H54 (cell line): ENCODE data around the gene TMPRSS13.
A peak's percentile ranks its signal among the peaks of the same experiment; 100 is the strongest.
"Not testable (repeated sequence)": the region's sequence is repeated elsewhere in the genome, so short reads cannot be mapped to it uniquely, and the experiment has no call there.

Experiments
- DNase-seq: peaks from one replicate; pipeline ENCODE4 v3.0.0; 2011; ENCODE audit warnings: low spot score, mixed read lengths; ENCODE audit not compliant: insufficient read length
- FAIRE-seq: peaks from 3 replicates; lab custom pipeline; 2011; peaks lifted over from hg19 to GRCh38; lab: Jason Lieb, UNC
- POLR2A ChIP-seq: IDR thresholded peaks from 2 replicates; pipeline ENCODE4 v1.6.1; 2011; ENCODE audit warnings: low read depth, mild to moderate bottlenecking, low read length

The TMPRSS13 gene

DNA sequence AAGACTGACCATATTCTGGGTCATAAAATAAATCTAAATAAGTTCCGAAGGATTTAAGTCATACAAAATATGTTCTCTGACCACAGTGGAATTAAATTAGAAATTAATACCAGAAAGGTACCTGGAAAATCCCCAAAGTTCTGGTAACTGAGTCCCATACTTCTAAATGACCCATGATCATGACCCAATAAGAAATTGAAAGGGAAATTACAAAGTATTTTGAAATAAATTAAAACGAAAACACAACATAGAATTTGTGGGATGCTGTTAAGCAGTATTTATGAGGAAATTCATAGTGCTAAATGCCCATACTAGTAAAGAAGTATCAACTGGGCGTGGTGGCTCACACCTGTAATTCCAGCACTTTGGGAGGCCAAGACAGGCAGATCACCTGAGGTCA lies 33.6 kb upstream of the TMPRSS13 start:
- no peak for TF ChIP-seq POLR2A
- FAIRE-seq = no peak
- no peak for DNase-seq

GRCh38 chr11:117961896-117962295 lies 32.7 kb upstream of the TMPRSS13 start:
- FAIRE-seq (no peak), DNase-seq (no peak)
- TF ChIP-seq POLR2A = no peak

DNA sequence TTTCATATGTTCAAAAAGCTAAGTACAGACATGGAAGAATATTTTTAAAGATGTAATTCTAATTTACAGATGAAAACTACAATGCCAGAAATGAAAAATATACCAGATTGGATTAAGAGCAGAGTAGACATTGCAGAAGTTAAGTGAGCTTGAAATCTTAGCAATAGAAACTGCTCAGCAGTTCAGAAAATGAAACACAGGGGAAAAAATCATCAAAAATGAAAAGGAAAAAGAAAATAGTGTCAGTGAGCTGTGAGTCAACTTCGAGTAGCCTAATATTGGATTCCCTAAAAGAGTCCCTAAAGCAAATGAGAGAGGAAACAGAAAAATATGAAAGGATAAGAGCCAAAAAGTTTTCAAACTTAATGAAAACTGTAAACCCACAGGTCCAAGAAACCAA lies 31.2 kb upstream of the TMPRSS13 start:
- FAIRE-seq (no peak), DNase-seq (no peak)
- TF ChIP-seq POLR2A = no peak

DNA sequence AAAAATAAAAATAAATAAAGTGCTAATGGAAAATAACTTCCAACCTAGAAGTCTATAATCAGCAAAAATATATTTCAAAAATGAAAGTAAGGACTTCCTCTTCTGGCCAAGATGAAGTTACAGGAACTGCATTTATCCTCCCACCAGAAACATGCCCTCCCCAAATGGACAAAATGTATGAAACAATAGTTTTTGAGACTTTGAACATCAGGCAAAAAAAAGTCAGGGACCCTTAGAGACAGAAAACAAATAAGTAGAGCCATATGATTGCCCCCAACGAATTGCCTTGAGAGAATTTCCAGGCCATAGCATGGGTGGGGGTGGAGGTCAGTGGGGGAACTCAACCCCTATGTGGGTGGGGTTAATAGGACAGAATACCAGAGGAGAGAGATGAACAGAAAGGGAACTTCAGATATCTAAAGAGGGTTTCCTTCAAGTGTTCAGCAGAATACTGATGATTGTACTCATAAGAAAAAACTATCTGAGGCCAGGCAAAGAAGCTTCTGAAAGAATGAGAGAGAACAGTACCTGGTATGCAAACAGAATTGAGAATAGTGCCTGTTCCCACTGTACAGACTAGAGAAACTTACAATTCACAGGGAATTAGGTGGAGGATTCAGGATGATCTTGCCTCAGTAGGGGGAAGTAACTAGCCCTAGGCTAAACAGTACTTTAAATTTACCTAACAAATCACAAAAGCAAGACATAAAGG lies 30.4 kb upstream of the TMPRSS13 start:
- DNase-seq (no peak), FAIRE-seq (no peak)
- TF ChIP-seq POLR2A = no peak

DNA sequence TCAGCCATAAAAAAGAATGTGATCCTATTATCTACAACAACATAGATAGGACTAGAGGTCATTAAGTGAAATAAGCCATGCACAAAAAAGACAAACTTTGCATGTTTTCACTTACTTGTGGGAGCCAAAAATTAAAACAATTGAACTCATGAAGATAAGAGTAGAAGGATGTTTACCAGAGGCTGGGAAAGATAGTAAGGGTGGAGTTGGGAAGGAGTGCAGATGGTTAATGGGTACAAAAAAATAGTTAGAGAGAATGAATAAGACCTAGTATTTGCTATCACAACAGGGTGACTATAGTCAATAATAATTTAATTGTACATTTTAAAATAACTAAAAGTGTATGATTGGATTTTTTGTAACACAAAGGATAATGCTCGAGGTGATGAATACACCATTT lies 29.7 kb upstream of the TMPRSS13 start:
- DNase-seq = no peak
- TF ChIP-seq POLR2A = no peak
- FAIRE-seq = no peak

DNA sequence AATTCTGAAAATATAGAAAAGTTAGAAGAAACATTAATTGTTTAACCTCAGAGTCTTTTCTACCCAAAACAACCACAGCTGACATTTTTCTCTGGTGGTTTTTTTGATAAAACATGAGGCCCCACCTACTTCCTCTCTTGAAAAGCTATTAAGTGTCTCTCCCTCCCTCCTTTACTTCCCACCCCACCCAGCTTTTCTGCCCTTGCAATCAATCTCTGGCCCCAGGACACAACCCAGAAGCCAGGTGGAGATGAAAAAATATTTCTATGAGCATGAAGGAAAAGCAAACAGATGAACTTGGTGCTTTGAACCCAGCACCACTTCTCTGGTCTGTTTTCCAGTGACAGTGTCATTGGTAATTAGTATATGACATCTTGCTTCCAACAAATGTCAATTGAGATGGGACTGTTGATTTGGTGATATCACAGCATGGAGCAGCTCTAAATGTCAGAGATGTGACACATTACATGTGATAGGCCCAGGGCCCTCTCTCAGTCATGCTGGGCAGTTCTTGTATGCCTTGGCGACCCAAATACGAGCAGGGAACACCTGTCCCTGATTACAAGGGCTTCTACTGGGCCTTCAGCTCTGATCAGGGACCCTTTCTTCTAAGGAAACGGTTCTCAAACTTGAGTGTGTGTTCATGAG lies 23.9 kb upstream of the TMPRSS13 start:
- DNase-seq (no peak), FAIRE-seq (no peak)
- no peak for TF ChIP-seq POLR2A

DNA sequence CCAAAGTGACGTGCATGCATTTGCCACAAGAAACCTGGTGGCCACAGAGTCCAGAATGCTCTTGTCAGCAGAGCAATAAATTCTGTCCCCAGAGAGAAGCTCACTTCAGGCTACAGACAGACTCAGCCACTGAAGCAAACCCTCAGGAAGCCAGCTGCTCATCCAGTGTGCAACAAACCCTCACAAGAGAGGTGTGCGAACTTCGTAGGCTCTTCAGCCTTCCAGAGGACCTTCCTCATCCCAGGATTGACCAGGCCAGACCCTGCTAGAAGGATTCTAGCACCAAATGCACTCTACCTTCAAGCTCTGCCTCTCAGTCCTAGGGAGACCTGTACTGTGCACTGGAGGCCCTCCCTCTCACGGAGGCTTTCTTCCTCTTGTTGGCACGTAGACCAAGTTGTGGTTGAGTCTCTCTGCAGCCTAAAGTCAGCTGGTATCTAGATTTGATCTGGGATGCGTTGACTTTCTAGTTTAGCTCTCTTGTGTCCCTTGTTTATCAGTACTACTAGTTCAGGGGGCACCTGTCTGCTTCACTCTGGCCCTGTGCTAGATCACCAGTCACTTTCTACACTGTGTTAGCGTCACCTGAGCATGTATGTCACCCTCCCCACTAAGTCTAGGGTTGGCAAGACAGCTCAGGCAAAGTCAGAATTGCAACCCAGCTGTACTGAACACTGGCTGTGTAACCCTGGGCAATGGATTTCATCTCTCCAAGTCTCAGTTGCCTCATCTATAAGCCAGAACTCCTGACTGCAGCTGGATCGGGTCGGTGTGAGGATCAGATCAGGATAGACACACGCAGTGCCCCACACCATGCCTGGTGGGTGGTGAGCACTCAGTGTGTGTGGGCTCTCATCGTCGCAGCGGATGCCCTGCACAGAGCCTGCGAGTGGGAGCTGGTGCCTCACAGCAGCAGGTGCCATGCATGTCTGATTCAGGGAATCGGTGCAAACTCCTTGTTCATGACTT lies 22.1 kb upstream of the TMPRSS13 start:
- TF ChIP-seq POLR2A = no peak
- FAIRE-seq (no peak), DNase-seq (no peak)

- FAIRE-seq (no peak), DNase-seq (no peak)
- TF ChIP-seq POLR2A = no peak
These were observed 21.1 kb upstream of the TMPRSS13 start for GRCh38 chr11:117950301-117950700.

DNA sequence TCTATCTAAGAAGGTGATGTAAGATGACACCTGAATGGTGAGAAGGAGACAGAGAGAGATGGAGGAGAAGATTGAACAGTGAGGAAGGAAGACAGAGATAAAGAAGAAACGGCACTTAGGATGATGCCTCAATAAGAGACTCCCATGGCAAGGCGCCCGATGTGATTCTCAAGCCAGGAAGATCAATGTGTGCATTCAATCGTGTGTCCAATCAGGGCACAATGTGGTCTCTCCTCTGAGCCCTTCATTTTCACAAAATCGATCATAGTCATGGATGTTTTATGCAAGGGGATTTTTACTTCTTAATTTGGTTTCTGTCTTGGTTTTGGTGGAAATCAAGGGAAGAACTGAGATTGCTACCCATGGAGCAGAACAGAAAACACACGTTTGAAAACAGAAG lies 19.9 kb upstream of the TMPRSS13 start:
- DNase-seq (no peak), FAIRE-seq (no peak)
- no peak for TF ChIP-seq POLR2A

DNA sequence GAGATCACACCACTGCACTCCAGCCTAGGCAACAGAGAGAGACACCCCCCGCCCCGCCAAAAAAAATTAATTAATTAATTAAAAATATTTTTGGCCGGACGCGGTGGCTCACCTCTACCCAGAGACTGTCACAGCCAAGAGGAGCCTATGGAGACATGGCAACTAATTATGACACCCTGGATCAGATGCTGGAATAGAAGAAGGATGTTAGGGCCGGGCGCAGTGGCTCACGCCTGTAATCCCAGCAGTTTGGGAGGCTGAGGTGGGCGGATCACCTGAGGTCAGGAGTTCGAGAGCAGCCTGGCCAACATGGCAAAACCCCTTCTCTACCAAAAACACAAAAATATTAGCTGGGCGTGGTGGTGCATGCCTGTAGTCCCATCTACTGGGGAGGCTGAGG lies 19.3 kb upstream of the TMPRSS13 start:
- FAIRE-seq, DNase-seq: not testable (repeated sequence)

GRCh38 chr11:117947751-117948150 lies 18.5 kb upstream of the TMPRSS13 start:
- FAIRE-seq, DNase-seq: not testable (repeated sequence)

DNA sequence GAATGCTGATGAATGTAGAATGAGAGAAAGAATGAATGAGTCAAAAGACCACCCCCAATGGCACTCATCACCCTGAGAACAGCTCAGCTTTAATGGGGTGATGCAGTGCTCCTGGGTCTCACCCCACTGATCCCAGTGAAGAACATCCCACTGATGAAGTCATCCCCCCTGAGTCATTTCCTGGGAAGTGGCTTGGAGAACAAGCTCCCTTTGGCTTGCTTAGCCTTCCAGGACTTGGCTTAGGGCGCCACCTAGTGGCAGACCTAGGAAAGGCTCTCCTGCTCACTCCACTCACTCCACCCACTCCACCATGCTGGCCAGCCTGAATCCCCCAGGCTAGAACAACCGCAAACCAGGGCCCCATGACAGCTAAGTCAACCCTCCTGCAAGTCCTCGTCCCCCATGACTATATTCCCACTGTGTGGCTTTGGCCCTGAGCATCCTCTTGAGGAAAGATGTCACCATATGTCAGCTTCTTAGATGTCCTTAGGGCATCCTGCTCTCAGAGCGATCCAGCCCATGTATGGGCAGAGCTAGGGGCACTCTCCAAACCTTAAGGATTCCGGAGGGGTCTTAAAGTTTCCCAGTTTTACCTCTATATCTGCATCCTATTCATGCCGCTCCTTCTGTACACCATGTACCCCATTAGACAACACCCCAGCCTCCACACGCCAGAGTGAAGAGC lies 17.8 kb upstream of the TMPRSS13 start:
- TF ChIP-seq POLR2A = no peak
- DNase-seq (peak; percentile 81), FAIRE-seq (peak; percentile 84)

- TF ChIP-seq POLR2A = no peak
- no peak for FAIRE-seq
- DNase-seq = no peak
These were observed 17.1 kb upstream of the TMPRSS13 start for GRCh38 chr11:117946156-117946841.
